ENCODE results near the gene RABL2A. TPM values are rescaled to one million over a fixed set of nuclear protein-coding genes. Genes with fewer than 3 reads are reported as not detected.
A peak's percentile ranks its signal among the peaks of the same experiment; 100 is the strongest.
"Not testable (repeated sequence)": the region's sequence is repeated elsewhere in the genome, so short reads cannot be mapped to it uniquely, and the experiment has no call there.

RABL2A gene
- total RNA-seq, 1 donor from 2014 or later, result 5.2 TPM

DNA sequence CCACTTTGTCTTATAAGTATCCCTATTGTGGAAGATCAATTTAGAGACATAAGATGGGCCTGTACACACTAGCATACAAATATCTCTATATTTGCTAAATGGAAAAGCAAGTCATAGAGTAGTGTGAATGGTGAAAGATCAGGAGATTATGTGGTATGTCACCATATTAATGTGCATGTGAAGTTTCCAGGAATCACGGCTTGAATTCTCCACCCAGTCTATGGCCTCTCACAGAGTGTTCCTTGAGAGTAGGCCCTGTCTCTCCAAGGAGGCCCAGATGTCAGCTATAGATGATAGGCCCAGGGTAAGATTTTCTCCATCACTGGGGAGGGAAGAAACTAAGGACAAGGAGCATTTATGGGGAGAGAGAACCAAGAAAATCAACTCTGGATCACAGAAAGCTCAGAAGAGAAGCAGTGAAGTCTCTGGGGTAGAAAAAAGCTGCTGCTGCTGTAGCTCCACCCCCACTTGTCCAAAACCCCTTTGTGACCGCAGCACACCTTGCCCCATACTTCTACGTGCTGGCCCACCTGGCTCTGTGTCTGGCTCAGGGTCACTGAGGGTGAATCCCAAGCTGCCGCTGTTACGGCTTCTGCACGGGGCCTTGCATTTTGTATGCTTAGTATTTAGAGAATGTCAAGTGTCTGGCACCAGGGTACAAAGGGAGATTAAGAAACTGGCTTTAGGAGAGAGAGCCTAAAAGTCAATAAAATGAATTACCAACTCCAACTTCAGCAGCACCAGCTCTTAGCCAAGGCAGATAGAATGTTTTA is 37.9 kb downstream of the RABL2A start:
- ATAC-seq (ENCODE audit: poor library complexity), result peak; percentile 72
- DNase-seq; intact Hi-C loops (cut with DNase I): not testable (repeated sequence)

DNA sequence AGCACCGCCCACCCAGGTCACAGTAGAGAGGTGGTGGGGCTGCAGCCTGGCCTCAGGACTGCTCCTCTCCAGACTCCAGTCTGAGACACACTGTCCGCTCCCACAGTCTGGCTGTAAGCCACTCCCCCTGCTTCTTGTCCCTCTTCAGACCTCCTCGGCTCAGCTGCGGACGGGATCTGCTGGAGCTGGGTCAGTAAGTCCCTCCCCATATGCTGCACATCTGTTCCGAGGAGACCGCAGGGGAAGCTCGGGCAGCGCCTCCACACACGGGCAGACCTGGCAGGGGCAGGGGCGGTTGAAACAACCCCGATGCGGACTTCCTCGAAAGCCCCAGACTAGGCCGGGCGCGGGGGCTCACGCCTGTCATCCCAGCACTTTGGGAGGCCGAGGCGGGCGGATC is 41.9 kb downstream of the RABL2A start:
- ATAC-seq (ENCODE audit: poor library complexity); DNase-seq; intact Hi-C loops (cut with DNase I): not testable (repeated sequence)

DNA sequence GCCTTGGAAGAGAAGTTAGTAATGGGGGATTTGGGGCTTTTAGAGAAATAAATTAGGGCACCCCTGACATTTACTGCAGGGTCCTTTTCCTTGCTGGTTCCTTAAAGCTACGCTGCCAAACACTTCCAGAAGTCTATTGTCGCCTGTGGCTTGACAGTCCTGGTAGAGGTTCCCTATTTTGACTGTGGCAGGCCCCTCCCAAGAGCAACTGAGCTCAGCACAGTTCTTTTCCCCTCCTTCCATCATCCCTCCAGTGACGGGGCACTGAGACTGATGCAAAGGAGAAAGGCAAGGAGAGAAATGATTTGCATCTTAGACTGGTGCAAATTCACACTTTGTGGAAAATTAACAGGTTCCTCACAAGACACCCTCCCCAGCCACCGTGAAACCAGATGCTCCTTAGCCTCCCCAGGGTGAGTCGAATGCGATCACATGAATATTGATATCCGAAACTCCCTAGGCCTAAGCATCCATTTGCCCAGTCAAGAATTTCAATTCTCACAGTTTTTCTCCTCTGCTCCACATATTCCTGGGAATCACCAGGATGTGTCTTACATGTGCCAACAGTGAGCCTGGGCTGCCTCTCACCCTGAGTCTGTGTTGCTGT is 45.4 kb downstream of the RABL2A start:
- intact Hi-C loops (cut with DNase I), result no loop called here
- ATAC-seq (ENCODE audit: poor library complexity) (no peak), DNase-seq (no peak)

DNA sequence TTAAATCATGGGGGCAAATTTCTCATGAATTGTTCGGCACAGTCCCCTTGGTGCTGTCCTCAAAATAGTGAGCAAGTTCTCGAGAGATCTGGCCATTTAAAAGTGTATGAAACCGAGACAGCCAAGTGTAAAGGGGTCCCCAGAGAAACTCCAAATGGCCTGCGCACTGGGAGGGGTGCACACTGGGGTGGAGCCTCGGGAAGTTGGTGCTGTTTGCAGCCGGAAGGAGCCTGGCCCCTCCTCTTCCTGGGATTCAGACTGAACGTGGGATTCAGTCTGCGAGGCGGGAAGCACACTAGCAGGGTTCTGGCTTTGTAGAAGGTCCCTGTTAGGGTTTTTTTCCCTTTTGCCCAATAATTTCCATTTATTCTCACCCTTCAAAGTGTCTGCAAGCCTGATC is 48.8 kb downstream of the RABL2A start:
- ATAC-seq (ENCODE audit: poor library complexity) (peak; percentile 68), DNase-seq (peak; percentile 47)
- intact Hi-C loops (cut with DNase I), result no loop called here

DNA sequence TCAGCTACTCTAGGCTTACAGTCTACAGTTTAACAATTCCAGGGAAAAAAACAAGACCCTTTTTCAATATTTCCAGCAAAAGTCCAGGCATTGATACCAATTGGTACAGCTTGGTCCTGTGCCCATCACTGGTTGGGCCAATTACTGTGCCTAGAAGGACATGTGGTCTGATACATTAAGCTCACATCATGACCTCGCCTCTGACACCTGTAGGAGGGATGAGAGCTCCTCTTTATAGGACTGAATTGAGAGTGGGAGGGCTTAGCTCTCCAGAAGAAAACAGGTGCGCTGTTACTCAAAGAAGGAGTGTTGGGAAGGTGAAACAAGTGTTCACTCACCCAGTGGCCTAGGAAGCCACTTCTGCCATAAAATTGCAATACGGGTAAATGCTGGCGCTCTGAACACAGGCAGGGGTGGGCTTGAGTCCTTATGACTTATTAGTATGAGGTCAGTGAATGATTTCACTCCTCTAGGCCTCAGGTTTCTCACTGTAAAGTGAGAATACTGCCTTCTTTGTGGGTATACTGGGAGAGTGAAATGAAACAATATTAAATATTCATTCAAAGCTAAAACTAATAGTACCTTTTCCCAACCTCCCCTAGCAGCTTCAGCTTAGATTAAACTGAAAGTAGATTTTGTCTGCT is 49.7 kb downstream of the RABL2A start:
- intact Hi-C loops (cut with DNase I), result no loop called here

DNA sequence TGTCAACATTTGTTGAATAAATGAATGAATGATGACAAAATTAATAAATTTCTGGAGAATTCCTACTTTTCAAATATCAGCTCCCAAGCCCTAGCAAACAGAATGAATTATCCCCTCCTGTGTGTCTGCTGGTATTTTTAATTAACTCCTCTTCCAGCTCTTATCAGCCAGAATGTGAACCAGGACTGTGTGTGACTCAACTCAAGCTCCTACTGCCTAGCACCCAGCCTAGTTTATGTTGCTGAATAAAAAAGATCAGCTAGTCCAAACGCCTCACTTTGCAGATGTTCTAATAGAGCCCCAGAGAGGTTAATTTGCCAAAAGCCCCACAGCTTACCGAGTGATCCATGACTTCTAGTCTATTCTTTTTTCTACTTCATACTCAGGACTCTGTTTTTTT is 50.3 kb downstream of the RABL2A start:
- ATAC-seq (ENCODE audit: poor library complexity), result peak; percentile 83
- DNase-seq, result no peak
- intact Hi-C loops (cut with DNase I), result no loop called here

More for the DNA sequence above, 49.7 kb downstream of the RABL2A start:
- ATAC-seq (ENCODE audit: poor library complexity) (no peak), DNase-seq (no peak)

DNA sequence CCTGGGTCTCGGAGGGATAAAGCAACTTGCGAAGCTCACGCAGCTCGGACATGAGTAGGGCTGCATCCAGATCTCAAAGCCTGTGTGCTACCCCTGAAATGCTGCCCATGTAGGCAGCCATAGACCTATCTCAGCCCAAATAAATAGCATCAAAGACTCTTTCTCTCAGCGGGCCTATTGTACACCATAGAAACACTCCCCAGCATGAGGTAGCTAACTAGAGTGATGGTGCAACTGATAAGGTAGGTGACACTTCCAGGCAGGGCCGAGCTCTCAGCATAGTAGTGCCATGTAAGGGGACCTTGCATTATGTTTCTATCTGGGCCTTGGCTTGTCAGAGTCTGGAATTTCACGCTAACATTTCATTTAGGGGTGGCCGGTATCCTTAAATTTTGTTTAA is 52.4 kb downstream of the RABL2A start:
- ATAC-seq (ENCODE audit: poor library complexity) (no peak), DNase-seq (no peak)
- intact Hi-C loops (cut with DNase I), result no loop called here

DNA sequence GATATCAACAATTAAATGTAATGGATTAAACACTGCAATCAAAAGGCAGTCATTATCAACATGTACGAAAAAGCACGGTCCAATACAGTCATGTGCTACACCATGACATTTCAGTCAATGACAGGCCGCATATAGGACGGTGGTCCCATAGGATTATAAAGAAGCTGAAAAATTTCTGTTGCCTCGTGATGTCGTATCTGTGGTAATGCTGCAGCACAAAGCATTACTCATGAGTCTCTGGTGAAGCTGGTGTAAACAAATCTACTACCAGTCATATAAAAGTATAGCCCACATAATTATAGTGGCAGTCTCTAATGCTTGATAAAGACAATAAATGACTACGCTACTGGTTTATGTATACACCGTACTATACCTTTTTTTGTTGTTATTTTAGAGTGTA is 58.4 kb downstream of the RABL2A start:
- intact Hi-C loops (cut with DNase I), result no loop called here

DNA sequence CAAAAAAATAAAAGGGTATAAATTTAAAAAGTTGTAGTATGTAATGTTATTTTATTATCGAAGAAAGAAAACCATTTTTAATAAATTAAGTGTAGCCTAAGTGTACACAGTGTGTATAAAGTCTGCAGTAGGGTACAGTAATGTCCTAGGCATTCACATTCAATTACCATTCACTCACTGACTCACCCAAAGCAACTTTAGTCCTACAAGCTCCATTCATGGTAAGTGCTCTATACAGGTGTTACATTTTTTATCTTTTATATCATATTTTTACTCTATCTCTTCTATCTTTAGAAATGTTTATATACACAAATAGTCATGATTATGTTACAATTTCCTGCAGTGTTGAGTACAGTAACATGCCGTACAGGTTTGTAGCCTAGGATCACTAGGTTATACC is 59.5 kb downstream of the RABL2A start:
- DNase-seq, result no peak
- intact Hi-C loops (cut with DNase I), result no loop called here
- ATAC-seq (ENCODE audit: poor library complexity), result no peak

More for the DNA sequence above, 58.4 kb downstream of the RABL2A start:
- no peak for ATAC-seq (ENCODE audit: poor library complexity)
- no peak for DNase-seq

DNA sequence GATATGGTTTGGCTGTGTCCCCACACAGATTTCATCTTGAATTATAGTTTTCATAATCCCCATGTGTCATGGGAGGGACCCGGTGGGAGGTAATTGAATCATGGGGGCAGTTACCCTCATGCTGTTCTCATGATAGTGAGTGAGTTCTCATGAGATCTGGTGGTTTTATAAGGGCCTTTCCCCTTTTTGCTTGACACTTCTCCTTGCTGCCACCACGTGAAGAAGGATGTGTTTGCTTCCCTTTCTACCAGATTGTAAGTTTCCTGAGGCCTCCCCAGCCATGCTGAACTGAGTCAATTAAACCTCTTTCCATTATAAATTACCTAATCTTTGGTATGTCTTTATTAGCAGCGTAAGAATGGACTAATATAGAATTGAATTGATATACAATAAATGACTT is 63.8 kb downstream of the RABL2A start:
- intact Hi-C loops (cut with DNase I); ATAC-seq (ENCODE audit: poor library complexity); DNase-seq: not testable (repeated sequence)

Small RNA genes within 50 kb of the gene (microRNA-seq; reads per million reads assigned to microRNA genes)
- gene MIR1302-3, result not detected

Other genes starting within 250 kb of the RABL2A start
- gene ZNG1B, start 189.6 kb upstream of the RABL2A start, total RNA-seq, result 38.4 TPM
- not detected for gene FOXD4L1, start 128.6 kb upstream of the RABL2A start, total RNA-seq
- 51.3 TPM for gene SLC35F5, start 129.4 kb downstream of the RABL2A start, total RNA-seq

Measured in Right ventricle myocardium superior (tissue), 1 donor.